ENCODE data around the gene OR11G2.
"Not testable (repeated sequence)": the region's sequence is repeated elsewhere in the genome, so short reads cannot be mapped to it uniquely, and the experiment has no call there.

The OR11G2 gene

GRCh38 chr14:20180486-20180885 lies 10.2 kb upstream of the OR11G2 start:
- Histone ChIP-seq H3K36me3 (ENCODE audit: control insufficient read depth, insufficient read depth, low read length) (no peaks in the 10 kb centered on the region), H3K27me3 (ENCODE audit: control insufficient read depth, insufficient read depth, low read length, poor library complexity, severe bottlenecking) (no peaks in the 10 kb centered on the region), H3K4me3 (ENCODE audit: insufficient read depth, low read depth, low read length) (no peak overlapping the region), H3K4me1 (ENCODE audit: control insufficient read depth, insufficient read depth, low read length) (no peaks in the 10 kb centered on the region), H3K9me3 (ENCODE audit: control insufficient read depth, low read length) (peaks cover 12% of the 10 kb centered on the region), H3K27ac (ENCODE audit: insufficient read depth, low read depth, low read length, poor library complexity, severe bottlenecking) (no peak overlapping the region)
- 67 to 68% methylated on average over 2 of the region's 2 CpGs for WGBS, 2 experiments

- Histone ChIP-seq H3K4me1 (ENCODE audit: control insufficient read depth, insufficient read depth, low read length) (no peaks in the 10 kb centered on the region), H3K4me3 (ENCODE audit: insufficient read depth, low read depth, low read length) (no peak overlapping the region), H3K27ac (ENCODE audit: insufficient read depth, low read depth, low read length, poor library complexity, severe bottlenecking) (no peak overlapping the region), H3K36me3 (ENCODE audit: control insufficient read depth, insufficient read depth, low read length) (no peaks in the 10 kb centered on the region), H3K9me3 (ENCODE audit: control insufficient read depth, low read length) (peaks cover 17% of the 10 kb centered on the region), H3K27me3 (ENCODE audit: control insufficient read depth, insufficient read depth, low read length, poor library complexity, severe bottlenecking) (no peaks in the 10 kb centered on the region)
- 58 to 63% methylated on average over 5 of the region's 5 CpGs for WGBS, 2 experiments
These were observed 6.5 kb upstream of the OR11G2 start for GRCh38 chr14:20184181-20184580.

- WGBS, 2 experiments: 78 to 81% methylated on average over 3 of the region's 3 CpGs
- Histone ChIP-seq H3K9me3 (ENCODE audit: control insufficient read depth, low read length) (peaks cover 29% of the 10 kb centered on the region), H3K27ac (ENCODE audit: insufficient read depth, low read depth, low read length, poor library complexity, severe bottlenecking) (no peak overlapping the region)
These were observed 700 bp downstream of the OR11G2 start for GRCh38 chr14:20191396-20191795.

GRCh38 chr14:20194101-20194500 lies 3.4 kb downstream of the OR11G2 start:
- H3K4me1 ChIP-seq (ENCODE audit: control insufficient read depth, insufficient read depth, low read length): no peaks in the 10 kb centered on the region
- H3K27ac ChIP-seq (ENCODE audit: insufficient read depth, low read depth, low read length, poor library complexity, severe bottlenecking): no peak overlapping the region
- H3K4me3 ChIP-seq (ENCODE audit: insufficient read depth, low read depth, low read length): no peak overlapping the region
- no peaks in the 10 kb centered on the region for H3K36me3 ChIP-seq (ENCODE audit: control insufficient read depth, insufficient read depth, low read length)
- peaks cover 22% of the 10 kb centered on the region for H3K9me3 ChIP-seq (ENCODE audit: control insufficient read depth, low read length)
- H3K27me3 ChIP-seq (ENCODE audit: control insufficient read depth, insufficient read depth, low read length, poor library complexity, severe bottlenecking): no peaks in the 10 kb centered on the region

More at GRCh38 chr14:20191396-20191795, 700 bp downstream of the OR11G2 start:
- Histone ChIP-seq H3K27me3 (ENCODE audit: control insufficient read depth, insufficient read depth, low read length, poor library complexity, severe bottlenecking) (no peaks in the 10 kb centered on the region), H3K36me3 (ENCODE audit: control insufficient read depth, insufficient read depth, low read length) (no peaks in the 10 kb centered on the region), H3K4me1 (ENCODE audit: control insufficient read depth, insufficient read depth, low read length) (no peaks in the 10 kb centered on the region), H3K4me3 (ENCODE audit: insufficient read depth, low read depth, low read length) (no peak overlapping the region)

- not testable (repeated sequence) for H3K4me1 ChIP-seq (ENCODE audit: control insufficient read depth, insufficient read depth, low read length); H3K4me3 ChIP-seq (ENCODE audit: insufficient read depth, low read depth, low read length); H3K27ac ChIP-seq (ENCODE audit: insufficient read depth, low read depth, low read length, poor library complexity, severe bottlenecking); H3K27me3 ChIP-seq (ENCODE audit: control insufficient read depth, insufficient read depth, low read length, poor library complexity, severe bottlenecking); H3K36me3 ChIP-seq (ENCODE audit: control insufficient read depth, insufficient read depth, low read length)
- 62 to 65% methylated on average over 6 of the region's 6 CpGs for WGBS, 2 experiments
- peaks cover 24% of the 10 kb centered on the region for H3K9me3 ChIP-seq (ENCODE audit: control insufficient read depth, low read length)
These were observed 4.5 kb downstream of the OR11G2 start for GRCh38 chr14:20195170-20195569.

GRCh38 chr14:20195911-20196310 lies 5.2 kb downstream of the OR11G2 start:
- 45 to 46% methylated on average over 2 of the region's 2 CpGs for WGBS, 2 experiments
- no peak overlapping the region for H3K4me3 ChIP-seq (ENCODE audit: insufficient read depth, low read depth, low read length)
- no peaks in the 10 kb centered on the region for H3K36me3 ChIP-seq (ENCODE audit: control insufficient read depth, insufficient read depth, low read length)
- no peaks in the 10 kb centered on the region for H3K27me3 ChIP-seq (ENCODE audit: control insufficient read depth, insufficient read depth, low read length, poor library complexity, severe bottlenecking)
- H3K9me3 ChIP-seq (ENCODE audit: control insufficient read depth, low read length): peaks cover 25% of the 10 kb centered on the region
- H3K27ac ChIP-seq (ENCODE audit: insufficient read depth, low read depth, low read length, poor library complexity, severe bottlenecking): no peak overlapping the region
- no peaks in the 10 kb centered on the region for H3K4me1 ChIP-seq (ENCODE audit: control insufficient read depth, insufficient read depth, low read length)

- no peak overlapping the region for H3K27ac ChIP-seq (ENCODE audit: insufficient read depth, low read depth, low read length, poor library complexity, severe bottlenecking)
- no peaks in the 10 kb centered on the region for H3K27me3 ChIP-seq (ENCODE audit: control insufficient read depth, insufficient read depth, low read length, poor library complexity, severe bottlenecking)
- H3K9me3 ChIP-seq (ENCODE audit: control insufficient read depth, low read length): peaks cover 18% of the 10 kb centered on the region
- H3K36me3 ChIP-seq (ENCODE audit: control insufficient read depth, insufficient read depth, low read length): no peaks in the 10 kb centered on the region
- 69 to 86% methylated on average over 5 to 6 of the region's 6 CpGs for WGBS, 2 experiments
- no peak overlapping the region for H3K4me3 ChIP-seq (ENCODE audit: insufficient read depth, low read depth, low read length)
- no peaks in the 10 kb centered on the region for H3K4me1 ChIP-seq (ENCODE audit: control insufficient read depth, insufficient read depth, low read length)
These were observed 6.8 kb downstream of the OR11G2 start for GRCh38 chr14:20197459-20197858.

GRCh38 chr14:20198991-20199390 lies 8.3 kb downstream of the OR11G2 start:
- Histone ChIP-seq H3K4me3 (ENCODE audit: insufficient read depth, low read depth, low read length) (no peak overlapping the region), H3K9me3 (ENCODE audit: control insufficient read depth, low read length) (peaks cover 15% of the 10 kb centered on the region), H3K27ac (ENCODE audit: insufficient read depth, low read depth, low read length, poor library complexity, severe bottlenecking) (no peak overlapping the region), H3K36me3 (ENCODE audit: control insufficient read depth, insufficient read depth, low read length) (no peaks in the 10 kb centered on the region), H3K4me1 (ENCODE audit: control insufficient read depth, insufficient read depth, low read length) (no peaks in the 10 kb centered on the region), H3K27me3 (ENCODE audit: control insufficient read depth, insufficient read depth, low read length, poor library complexity, severe bottlenecking) (no peaks in the 10 kb centered on the region)
- 54 to 59% methylated on average over 5 of the region's 5 CpGs for WGBS, 2 experiments

- H3K4me3 ChIP-seq (ENCODE audit: insufficient read depth, low read depth, low read length): no peak overlapping the region
- no peaks in the 10 kb centered on the region for H3K27me3 ChIP-seq (ENCODE audit: control insufficient read depth, insufficient read depth, low read length, poor library complexity, severe bottlenecking)
- no peak overlapping the region for H3K27ac ChIP-seq (ENCODE audit: insufficient read depth, low read depth, low read length, poor library complexity, severe bottlenecking)
- peaks cover 12% of the 10 kb centered on the region for H3K9me3 ChIP-seq (ENCODE audit: control insufficient read depth, low read length)
- WGBS, 2 experiments: 46 to 60% methylated on average over 3 of the region's 3 CpGs
- no peaks in the 10 kb centered on the region for H3K4me1 ChIP-seq (ENCODE audit: control insufficient read depth, insufficient read depth, low read length)
- no peaks in the 10 kb centered on the region for H3K36me3 ChIP-seq (ENCODE audit: control insufficient read depth, insufficient read depth, low read length)
These were observed 14.0 kb downstream of the OR11G2 start for GRCh38 chr14:20204721-20205120.

- no peaks in the 10 kb centered on the region for H3K27me3 ChIP-seq (ENCODE audit: control insufficient read depth, insufficient read depth, low read length, poor library complexity, severe bottlenecking)
- H3K27ac ChIP-seq (ENCODE audit: insufficient read depth, low read depth, low read length, poor library complexity, severe bottlenecking): no peak overlapping the region
- H3K4me1 ChIP-seq (ENCODE audit: control insufficient read depth, insufficient read depth, low read length): no peaks in the 10 kb centered on the region
- 71 to 79% methylated on average over 2 of the region's 2 CpGs for WGBS, 2 experiments
- peaks cover 13% of the 10 kb centered on the region for H3K9me3 ChIP-seq (ENCODE audit: control insufficient read depth, low read length)
- no peak overlapping the region for H3K4me3 ChIP-seq (ENCODE audit: insufficient read depth, low read depth, low read length)
- no peaks in the 10 kb centered on the region for H3K36me3 ChIP-seq (ENCODE audit: control insufficient read depth, insufficient read depth, low read length)
These were observed 18.9 kb downstream of the OR11G2 start for GRCh38 chr14:20209595-20209994.

- not testable (repeated sequence) for H3K27ac ChIP-seq (ENCODE audit: insufficient read depth, low read depth, low read length, poor library complexity, severe bottlenecking); H3K4me1 ChIP-seq (ENCODE audit: control insufficient read depth, insufficient read depth, low read length); H3K36me3 ChIP-seq (ENCODE audit: control insufficient read depth, insufficient read depth, low read length); H3K4me3 ChIP-seq (ENCODE audit: insufficient read depth, low read depth, low read length); H3K27me3 ChIP-seq (ENCODE audit: control insufficient read depth, insufficient read depth, low read length, poor library complexity, severe bottlenecking)
- H3K9me3 ChIP-seq (ENCODE audit: control insufficient read depth, low read length): peaks cover 15% of the 10 kb centered on the region
- WGBS, 2 experiments: 87 to 89% methylated on average over 14 to 17 of the region's 28 CpGs
These were observed 21.7 kb downstream of the OR11G2 start for GRCh38 chr14:20212406-20212805.
